ENCODE results near the gene USP50. TPM values are rescaled to one million over a fixed set of nuclear protein-coding genes. Genes with fewer than 3 reads are reported as not detected.
A peak's percentile ranks its signal among the peaks of the same experiment; 100 is the strongest.
"Not testable (repeated sequence)": the region's sequence is repeated elsewhere in the genome, so short reads cannot be mapped to it uniquely, and the experiment has no call there.

Gene USP50
- total RNA-seq, 5 donors from 2014 or later (not counting 1 experiment from before 2014, with no cell fraction given), result 0.83 TPM; not detected in 4

DNA sequence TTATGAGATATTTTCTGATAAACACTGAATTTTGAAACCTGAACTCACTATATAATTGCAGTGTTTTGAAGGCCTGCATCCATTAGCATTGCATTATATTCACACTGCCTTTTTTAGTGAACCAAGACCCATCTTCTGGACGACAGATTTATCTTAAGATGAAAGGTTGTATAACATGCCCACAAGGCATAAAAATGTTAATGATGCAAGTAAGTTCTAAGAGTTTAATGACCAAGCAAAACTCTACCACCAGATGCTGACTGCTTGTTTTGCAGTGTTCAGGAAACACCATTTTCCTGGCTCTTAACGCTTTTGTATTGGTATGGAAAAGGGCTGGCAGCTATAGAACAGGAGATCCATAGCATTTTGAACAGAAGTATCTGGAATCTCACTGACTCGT lies 46.1 kb downstream of the USP50 start:
- H3K4me1 Mint-ChIP-seq, result no peaks in the 10 kb centered on the region
- 86% methylated on average over 1 of the region's 3 CpGs for WGBS (ENCODE audit: insufficient coverage)
- no peaks in the 10 kb centered on the region for H3K9me3 ChIP-seq
- H3K9me3 Mint-ChIP-seq, result no peaks in the 10 kb centered on the region
- no peak overlapping the region for H3K4me3 ChIP-seq (ENCODE audit: control insufficient read depth in 1 of 2, extremely low read depth in 1 of 2, low read length in 1 of 2)
- H3K36me3 Mint-ChIP-seq, result peaks cover 57% of the 10 kb centered on the region
- peaks cover 4 to 55% of the 10 kb centered on the region in 2 donors for H3K36me3 ChIP-seq (ENCODE audit: control insufficient read depth in 2 of 2, extremely low read depth in 1 of 2, insufficient read depth in 1 of 2, low read length in 1 of 2)
- DNase-seq (no peak), ATAC-seq (replicated peaks in 1 of 4) (no peak)
- ChIA-PET POLR2A (no interaction called here), CTCF (no interaction called here)
- no peak overlapping the region for H3K4me3 Mint-ChIP-seq
- H3K27me3 ChIP-seq (replicated peaks in 1 of 2; ENCODE audit: control insufficient read depth in 2 of 2, extremely low read depth in 1 of 2, insufficient read depth in 2 of 2, low read length in 1 of 2), result no peaks in the 10 kb centered on the region
- H3K27ac Mint-ChIP-seq, result peak overlapping the region in 1 of 2 donors; percentile 5
- H3K27ac ChIP-seq (ENCODE audit: low read length), result no peak overlapping the region
- H3K27me3 Mint-ChIP-seq, result no peaks in the 10 kb centered on the region
- H3K4me1 ChIP-seq (ENCODE audit: control insufficient read depth in 1 of 2, extremely low read depth in 1 of 2, insufficient read depth in 2 of 2, low read length in 2 of 2), result no peaks in the 10 kb centered on the region

DNA sequence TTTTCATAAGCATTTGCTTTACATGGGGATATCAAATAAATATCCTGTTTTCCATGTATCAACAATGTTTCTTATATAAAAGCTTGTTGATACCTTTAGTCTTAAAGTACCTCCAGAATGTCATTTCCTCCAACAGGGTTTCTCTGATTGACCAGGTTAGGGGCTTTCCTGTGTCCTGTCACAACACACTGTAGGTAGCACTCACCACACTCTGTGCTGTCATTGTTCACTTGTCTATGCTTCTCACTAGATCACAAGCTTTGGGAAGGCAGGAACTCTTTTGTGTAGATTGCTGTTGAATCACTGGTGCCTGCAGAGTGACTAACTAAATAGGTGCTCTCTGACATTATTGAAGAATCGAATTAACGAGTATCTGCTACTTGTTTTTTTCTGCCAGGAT lies 49.8 kb downstream of the USP50 start:
- no peaks in the 10 kb centered on the region for H3K27me3 ChIP-seq (replicated peaks in 1 of 2; ENCODE audit: control insufficient read depth in 2 of 2, extremely low read depth in 1 of 2, insufficient read depth in 2 of 2, low read length in 1 of 2)
- H3K27ac ChIP-seq (ENCODE audit: low read length), result no peak overlapping the region
- CTCF ChIA-PET, result no interaction called here
- Mint-ChIP-seq H3K36me3 (peaks cover 71% of the 10 kb centered on the region), H3K27ac (no peak overlapping the region), H3K27me3 (no peaks in the 10 kb centered on the region), H3K4me3 (no peak overlapping the region), H3K9me3 (no peaks in the 10 kb centered on the region), H3K4me1 (no peaks in the 10 kb centered on the region)
- no peaks in the 10 kb centered on the region for H3K9me3 ChIP-seq
- no peak for DNase-seq
- no CpG with 5 or more reads among the region's 2 CpGs for WGBS (ENCODE audit: insufficient coverage)
- no peak for ATAC-seq (replicated peaks in 1 of 4)
- H3K4me3 ChIP-seq (ENCODE audit: control insufficient read depth in 1 of 2, extremely low read depth in 1 of 2, low read length in 1 of 2), result no peak overlapping the region
- H3K4me1 ChIP-seq (ENCODE audit: control insufficient read depth in 1 of 2, extremely low read depth in 1 of 2, insufficient read depth in 2 of 2, low read length in 2 of 2), result no peaks in the 10 kb centered on the region
- peaks cover 15 to 74% of the 10 kb centered on the region in 2 donors for H3K36me3 ChIP-seq (ENCODE audit: control insufficient read depth in 2 of 2, extremely low read depth in 1 of 2, insufficient read depth in 1 of 2, low read length in 1 of 2)
- POLR2A ChIA-PET, result no interaction called here

DNA sequence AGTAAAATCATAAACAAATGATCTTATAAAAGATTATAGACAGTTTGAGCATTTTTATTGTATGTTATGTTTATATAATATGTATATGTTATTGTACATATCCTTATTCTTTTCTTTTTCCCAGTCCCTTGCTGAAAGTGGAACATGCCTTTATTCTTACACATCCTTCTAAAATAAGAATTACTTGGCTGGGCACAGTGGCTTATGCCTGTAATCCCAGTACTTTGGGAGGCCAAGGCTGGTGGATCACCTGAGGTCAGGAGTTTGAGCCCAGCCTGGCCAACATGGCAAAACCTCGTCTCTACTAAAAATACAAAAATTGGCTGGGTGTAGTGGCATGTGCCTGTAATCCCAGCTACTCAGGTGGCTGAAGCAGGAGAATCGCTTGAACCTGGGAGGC lies 51.9 kb downstream of the USP50 start:
- not testable (repeated sequence) for H3K27me3 ChIP-seq (replicated peaks in 1 of 2; ENCODE audit: control insufficient read depth in 2 of 2, extremely low read depth in 1 of 2, insufficient read depth in 2 of 2, low read length in 1 of 2); H3K27ac ChIP-seq (ENCODE audit: low read length); H3K27ac Mint-ChIP-seq; DNase-seq; H3K27me3 Mint-ChIP-seq; H3K9me3 Mint-ChIP-seq; H3K9me3 ChIP-seq; H3K4me1 ChIP-seq (ENCODE audit: control insufficient read depth in 1 of 2, extremely low read depth in 1 of 2, insufficient read depth in 2 of 2, low read length in 2 of 2); ATAC-seq (replicated peaks in 1 of 4); H3K4me1 Mint-ChIP-seq; H3K4me3 Mint-ChIP-seq; H3K4me3 ChIP-seq (ENCODE audit: control insufficient read depth in 1 of 2, extremely low read depth in 1 of 2, low read length in 1 of 2)
- POLR2A ChIA-PET, result interaction anchor here in 1 of 2 donors (0.6 kb wide), 1 partner anchor 10 kb away, joined by 3 read pairs; no protein-coding TSS in a partner anchor
- peaks cover 20 to 77% of the 10 kb centered on the region in 2 donors for H3K36me3 ChIP-seq (ENCODE audit: control insufficient read depth in 2 of 2, extremely low read depth in 1 of 2, insufficient read depth in 1 of 2, low read length in 1 of 2)
- CTCF ChIA-PET, result interaction anchor here in 1 of 2 donors (0.6 kb wide), 1 partner anchor 324 kb away, joined by 3 read pairs; no protein-coding TSS in a partner anchor
- WGBS (ENCODE audit: insufficient coverage), result 100% methylated on average over 1 of the region's 2 CpGs
- peaks cover 74% of the 10 kb centered on the region for H3K36me3 Mint-ChIP-seq

DNA sequence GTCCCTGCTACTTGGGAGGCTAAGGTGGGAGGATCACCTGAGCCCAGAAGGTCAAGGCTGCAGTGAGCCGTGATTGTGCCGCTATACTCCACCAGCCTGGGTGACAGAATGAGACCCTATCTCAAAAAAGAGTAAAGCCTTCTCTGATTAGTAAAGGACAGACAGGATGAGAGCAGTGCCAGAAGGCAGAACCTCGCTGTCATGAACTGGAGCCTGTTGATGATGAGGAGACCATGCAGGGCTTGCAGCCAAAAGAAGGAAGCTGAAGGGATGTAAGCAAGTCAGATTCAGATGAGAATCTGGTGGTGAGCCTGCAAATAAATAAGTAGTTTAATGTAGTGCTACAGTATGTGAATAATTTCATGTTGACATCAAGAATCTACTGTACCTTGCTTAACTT lies 52.8 kb downstream of the USP50 start:
- H3K4me3 ChIP-seq (ENCODE audit: control insufficient read depth in 1 of 2, extremely low read depth in 1 of 2, low read length in 1 of 2), result no peak overlapping the region
- peaks cover 20 to 75% of the 10 kb centered on the region in 2 donors for H3K36me3 ChIP-seq (ENCODE audit: control insufficient read depth in 2 of 2, extremely low read depth in 1 of 2, insufficient read depth in 1 of 2, low read length in 1 of 2)
- no peaks in the 10 kb centered on the region for H3K9me3 Mint-ChIP-seq
- ChIA-PET POLR2A (no interaction called here), CTCF (interaction anchor here in 1 of 2 donors (0.5 kb wide), 1 partner anchor 212 kb away, joined by 3 read pairs; no protein-coding TSS in a partner anchor)
- WGBS (ENCODE audit: insufficient coverage), result 100% methylated on average over 1 of the region's 3 CpGs
- no peaks in the 10 kb centered on the region for H3K9me3 ChIP-seq
- H3K27me3 ChIP-seq (replicated peaks in 1 of 2; ENCODE audit: control insufficient read depth in 2 of 2, extremely low read depth in 1 of 2, insufficient read depth in 2 of 2, low read length in 1 of 2), result no peaks in the 10 kb centered on the region
- ATAC-seq (replicated peaks in 1 of 4) (no peak), DNase-seq (no peak)
- H3K4me3 Mint-ChIP-seq, result no peak overlapping the region
- H3K27ac Mint-ChIP-seq, result no peak overlapping the region
- no peaks in the 10 kb centered on the region for H3K27me3 Mint-ChIP-seq
- no peaks in the 10 kb centered on the region for H3K4me1 ChIP-seq (ENCODE audit: control insufficient read depth in 1 of 2, extremely low read depth in 1 of 2, insufficient read depth in 2 of 2, low read length in 2 of 2)
- H3K4me1 Mint-ChIP-seq, result no peaks in the 10 kb centered on the region
- no peak overlapping the region for H3K27ac ChIP-seq (ENCODE audit: low read length)
- H3K36me3 Mint-ChIP-seq, result peaks cover 69% of the 10 kb centered on the region

DNA sequence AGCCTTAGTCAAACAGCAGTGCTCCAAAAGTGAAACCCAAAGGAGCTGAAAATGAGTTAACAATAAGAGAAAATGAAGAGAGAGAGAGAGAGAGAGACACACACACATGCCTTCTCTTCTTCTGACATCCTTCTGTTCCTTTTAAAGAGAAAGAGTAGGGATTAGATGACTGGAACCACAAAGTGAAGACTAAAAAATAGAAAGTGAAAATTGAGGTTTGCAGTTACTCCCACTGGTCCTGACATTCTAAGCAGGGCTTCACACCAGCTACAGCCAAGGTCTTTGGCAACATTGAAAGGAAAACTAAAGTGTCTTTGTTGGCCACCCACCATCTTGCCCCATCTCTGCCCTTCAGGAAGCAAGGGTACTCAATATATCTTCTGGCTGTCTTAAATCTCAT lies 59.2 kb downstream of the USP50 start:
- H3K27ac Mint-ChIP-seq, result no peak overlapping the region
- Histone ChIP-seq H3K36me3 (ENCODE audit: control insufficient read depth in 2 of 2, extremely low read depth in 1 of 2, insufficient read depth in 1 of 2, low read length in 1 of 2) (peaks cover 16 to 62% of the 10 kb centered on the region in 2 donors), H3K27me3 (replicated peaks in 1 of 2; ENCODE audit: control insufficient read depth in 2 of 2, extremely low read depth in 1 of 2, insufficient read depth in 2 of 2, low read length in 1 of 2) (no peaks in the 10 kb centered on the region), H3K27ac (ENCODE audit: low read length) (no peak overlapping the region), H3K4me3 (ENCODE audit: control insufficient read depth in 1 of 2, extremely low read depth in 1 of 2, low read length in 1 of 2) (no peak overlapping the region), H3K9me3 (no peaks in the 10 kb centered on the region), H3K4me1 (ENCODE audit: control insufficient read depth in 1 of 2, extremely low read depth in 1 of 2, insufficient read depth in 2 of 2, low read length in 2 of 2) (no peaks in the 10 kb centered on the region)
- ATAC-seq (replicated peaks in 1 of 4) (no peak), DNase-seq (no peak)
- no peak overlapping the region for H3K4me3 Mint-ChIP-seq
- H3K9me3 Mint-ChIP-seq, result no peaks in the 10 kb centered on the region
- POLR2A ChIA-PET, result no interaction called here
- peaks cover 59% of the 10 kb centered on the region for H3K36me3 Mint-ChIP-seq
- H3K4me1 Mint-ChIP-seq, result no peaks in the 10 kb centered on the region
- no peaks in the 10 kb centered on the region for H3K27me3 Mint-ChIP-seq
- CTCF ChIA-PET, result no interaction called here

DNA sequence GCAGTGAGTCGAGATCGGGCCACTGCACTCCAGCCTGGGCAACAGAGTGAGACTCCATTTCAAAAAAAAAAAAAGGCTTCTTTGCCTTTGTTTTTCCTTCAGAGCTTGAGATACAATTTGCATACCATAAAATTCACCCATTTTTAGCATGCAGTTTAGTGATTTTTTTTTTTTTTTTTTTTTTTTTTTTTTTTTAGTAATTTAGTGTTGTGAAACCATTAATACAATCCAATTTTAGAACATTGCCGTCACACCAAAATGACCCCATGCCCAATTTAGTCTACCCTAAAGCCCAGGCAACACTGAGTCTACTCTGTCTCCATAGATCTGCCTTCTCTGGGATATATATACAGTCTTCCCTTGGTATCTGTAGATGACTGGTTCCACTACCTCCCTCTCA lies 61.1 kb downstream of the USP50 start:
- Mint-ChIP-seq H3K27me3 (no peaks in the 10 kb centered on the region), H3K9me3 (no peaks in the 10 kb centered on the region), H3K4me1 (peaks cover 0 to 7% (median 0%) of the 10 kb centered on the region in 3 donors), H3K27ac (no peak overlapping the region), H3K36me3 (peaks cover 63% of the 10 kb centered on the region), H3K4me3 (no peak overlapping the region)
- no peaks in the 10 kb centered on the region for H3K4me1 ChIP-seq (ENCODE audit: control insufficient read depth in 1 of 2, extremely low read depth in 1 of 2, insufficient read depth in 2 of 2, low read length in 2 of 2)
- peaks cover 10 to 61% of the 10 kb centered on the region in 2 donors for H3K36me3 ChIP-seq (ENCODE audit: control insufficient read depth in 2 of 2, extremely low read depth in 1 of 2, insufficient read depth in 1 of 2, low read length in 1 of 2)
- no peak overlapping the region for H3K27ac ChIP-seq (ENCODE audit: low read length)
- WGBS (ENCODE audit: insufficient coverage), result 80% methylated on average over 1 of the region's 3 CpGs
- H3K27me3 ChIP-seq (replicated peaks in 1 of 2; ENCODE audit: control insufficient read depth in 2 of 2, extremely low read depth in 1 of 2, insufficient read depth in 2 of 2, low read length in 1 of 2), result no peaks in the 10 kb centered on the region
- no peaks in the 10 kb centered on the region for H3K9me3 ChIP-seq
- ATAC-seq (replicated peaks in 1 of 4), result no peak
- DNase-seq, result no peak
- CTCF ChIA-PET, result no interaction called here
- H3K4me3 ChIP-seq (ENCODE audit: control insufficient read depth in 1 of 2, extremely low read depth in 1 of 2, low read length in 1 of 2), result no peak overlapping the region
- POLR2A ChIA-PET, result interaction anchor here in 1 of 2 donors (0.7 kb wide), 1 partner anchor 298 kb away, joined by 3 read pairs; no protein-coding TSS in a partner anchor

DNA sequence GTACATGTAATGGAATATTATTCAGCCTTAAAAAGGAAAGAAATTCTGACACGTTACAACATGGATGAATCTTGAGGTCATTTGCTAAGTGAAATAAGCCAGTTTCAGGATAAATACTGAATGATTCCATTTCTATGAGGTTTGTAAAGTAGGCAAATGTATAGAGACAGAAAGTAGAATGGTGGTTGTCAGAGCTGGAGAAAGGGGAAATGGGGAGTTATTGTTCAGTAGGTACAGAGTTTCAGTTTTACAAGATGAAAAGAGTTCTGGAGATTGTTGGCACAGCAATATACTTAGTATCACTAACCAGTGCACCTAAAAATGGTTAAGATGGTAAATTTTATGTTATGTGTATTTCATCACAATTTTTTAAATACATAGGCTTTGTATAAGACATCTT lies 61.7 kb downstream of the USP50 start:
- CTCF ChIA-PET, result no interaction called here
- H3K4me1 ChIP-seq (ENCODE audit: control insufficient read depth in 1 of 2, extremely low read depth in 1 of 2, insufficient read depth in 2 of 2, low read length in 2 of 2), result no peaks in the 10 kb centered on the region
- WGBS (ENCODE audit: insufficient coverage), result 80% methylated on average over 1 of the region's 1 CpG
- H3K9me3 ChIP-seq, result no peaks in the 10 kb centered on the region
- Mint-ChIP-seq H3K4me1 (peaks cover 0 to 7% (median 0%) of the 10 kb centered on the region in 3 donors), H3K9me3 (no peaks in the 10 kb centered on the region), H3K4me3 (no peak overlapping the region), H3K27ac (no peak overlapping the region), H3K36me3 (peaks cover 60% of the 10 kb centered on the region), H3K27me3 (no peaks in the 10 kb centered on the region)
- POLR2A ChIA-PET, result interaction anchor here in 1 of 2 donors (0.7 kb wide), 1 partner anchor 299 kb away, joined by 3 read pairs; no protein-coding TSS in a partner anchor
- H3K36me3 ChIP-seq (ENCODE audit: control insufficient read depth in 2 of 2, extremely low read depth in 1 of 2, insufficient read depth in 1 of 2, low read length in 1 of 2), result peaks cover 8 to 60% of the 10 kb centered on the region in 2 donors
- DNase-seq (no peak), ATAC-seq (replicated peaks in 1 of 4) (no peak)
- H3K27ac ChIP-seq (ENCODE audit: low read length), result no peak overlapping the region
- H3K27me3 ChIP-seq (replicated peaks in 1 of 2; ENCODE audit: control insufficient read depth in 2 of 2, extremely low read depth in 1 of 2, insufficient read depth in 2 of 2, low read length in 1 of 2), result no peaks in the 10 kb centered on the region
- no peak overlapping the region for H3K4me3 ChIP-seq (ENCODE audit: control insufficient read depth in 1 of 2, extremely low read depth in 1 of 2, low read length in 1 of 2)
